Esophagus squamous epithelium (tissue), 5 donors: ENCODE data around the gene EIF4G1. TPM values are rescaled to one million over a fixed set of nuclear protein-coding genes. Genes with fewer than 3 reads are reported as not detected.
"Not testable (repeated sequence)": the region's sequence is repeated elsewhere in the genome, so short reads cannot be mapped to it uniquely, and the experiment has no call there.

Experiments used
- DNase-seq: peaks from one replicate; lab custom pipeline; 2025; lab: John Stamatoyannopoulos, UW
- H3K27ac ChIP-seq, 4 donors: fragments of 200-600 bp; sonication (generic); one replicate each; pipeline ENCODE4 v1.5.1; 2016 to 2019; ENCODE audit warnings: mild to moderate bottlenecking in 1 of 4
- H3K27me3 ChIP-seq, 4 donors: fragments of 200-600 bp; sonication (generic); 1 replicate in 3 of 4; 2 replicates in 1 of 4; pipeline versions ENCODE4 v1.5.1 to v1.6.0; 2017 to 2021; ENCODE audit warnings: antibody characterized with exemption in 1 of 4
- H3K36me3 ChIP-seq, 3 donors: fragments of 200-600 bp; sonication (generic); one replicate each; pipeline ENCODE4 v1.5.1; 2016 to 2019
- H3K4me1 ChIP-seq, 3 donors: fragments of 200-600 bp; sonication (generic); one replicate each; pipeline ENCODE4 v1.5.1; 2017 to 2019
- H3K4me3 ChIP-seq, 4 donors: fragments of 200-600 bp; sonication (generic); 1 replicate in 3 of 4; 2 replicates in 1 of 4; pipeline ENCODE4 v1.5.1; 2016 to 2019; ENCODE audit warnings: mild to moderate bottlenecking in 2 of 4, moderate library complexity in 1 of 4
- H3K9me3 ChIP-seq, 3 donors: fragments of 200-600 bp; sonication (generic); one replicate each; pipeline ENCODE4 v1.5.1; 2016 to 2019
- CTCF ChIP-seq, 6 experiments: fragments of 450-650 bp in 4 of 6; fragments of 200-600 bp in 2 of 6; sonication (generic) in 2 of 6; IDR thresholded peaks; one replicate each; pipeline ENCODE4 v1.5.1; 2016 to 2019; ENCODE audit warnings: antibody characterized with exemption in 6 of 6, mild to moderate bottlenecking in 4 of 6, moderate library complexity in 4 of 6
- POLR2A ChIP-seq, 4 donors: fragments of 450-650 bp; IDR thresholded peaks; one replicate each; pipeline ENCODE4 v1.6.1; 2017; ENCODE audit warnings: antibody characterized with exemption in 4 of 4, mild to moderate bottlenecking in 4 of 4, moderate library complexity in 3 of 4
- WGBS, 2 donors: methylation state at CpG; one replicate each; pipeline ENCODE4 v1.1.5; 2018; 5-methylcytosine and 5-hydroxymethylcytosine counted together
- intact Hi-C: fragments of 100-400 bp; cut with DNase I; formaldehyde crosslinking; loops from one replicate; pipeline ENCODE4 v1.15.0; 2022
- total RNA-seq, 4 donors: library from RNA; depleted of rRNA; stranded (reverse); fragments of >200 nt; gene quantifications; one replicate each; pipeline ENCODE4 v1.1.0, GENCODE V29; 2016
- donor health status: DM: yes; HTN: yes; CAD: no.

Gene EIF4G1
- total RNA-seq, 4 donors from 2014 or later, result 272 to 462 (median 352) TPM

DNA sequence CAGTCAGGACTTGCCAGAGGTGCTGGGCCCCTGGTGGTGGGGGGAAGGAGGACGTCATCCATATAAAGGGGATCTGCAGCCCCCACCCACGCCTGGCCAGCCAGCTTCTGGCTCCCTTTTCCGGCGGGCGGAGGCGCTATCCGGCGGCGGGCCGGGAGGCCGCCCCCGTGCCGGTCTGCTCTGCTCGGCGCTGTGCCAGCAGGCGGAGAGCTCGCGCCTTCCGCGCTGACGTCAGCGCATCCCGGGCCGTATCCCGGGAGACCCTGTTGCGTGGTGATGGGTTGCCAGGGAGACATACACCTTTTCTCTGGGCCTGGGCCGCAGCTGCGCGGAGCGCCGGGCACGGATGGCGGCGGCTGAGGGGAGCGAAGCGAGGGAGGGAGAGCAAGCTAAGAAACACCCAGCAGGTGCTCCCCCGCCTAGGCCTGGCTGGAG lies 24.1 kb downstream of the EIF4G1 start:
- H3K4me1 ChIP-seq, result peaks cover 44 to 97% (median 47%) of the 10 kb centered on the region in 3 donors
- WGBS, 2 donors, result no CpG with 5 or more reads among the region's 37 CpGs
- intact Hi-C loops, result no loop called here
- TF ChIP-seq CTCF (IDR thresholded peaks at IDR 0.05), result peak in 1 of 6 experiments; percentile 20
- no peak for TF ChIP-seq POLR2A (IDR thresholded peaks at IDR 0.05)
- DNase-seq, result no peak
- peaks cover 6 to 41% (median 18%) of the 10 kb centered on the region in 3 donors for H3K36me3 ChIP-seq
- no peaks in the 10 kb centered on the region for H3K27me3 ChIP-seq
- no peaks in the 10 kb centered on the region for H3K9me3 ChIP-seq
- peak overlapping the region in 3 of 4 donors; percentile 28 to 52 (median 31) for H3K4me3 ChIP-seq
- H3K27ac ChIP-seq, result peak overlapping the region; percentile 93 to 99 (median 98)

DNA sequence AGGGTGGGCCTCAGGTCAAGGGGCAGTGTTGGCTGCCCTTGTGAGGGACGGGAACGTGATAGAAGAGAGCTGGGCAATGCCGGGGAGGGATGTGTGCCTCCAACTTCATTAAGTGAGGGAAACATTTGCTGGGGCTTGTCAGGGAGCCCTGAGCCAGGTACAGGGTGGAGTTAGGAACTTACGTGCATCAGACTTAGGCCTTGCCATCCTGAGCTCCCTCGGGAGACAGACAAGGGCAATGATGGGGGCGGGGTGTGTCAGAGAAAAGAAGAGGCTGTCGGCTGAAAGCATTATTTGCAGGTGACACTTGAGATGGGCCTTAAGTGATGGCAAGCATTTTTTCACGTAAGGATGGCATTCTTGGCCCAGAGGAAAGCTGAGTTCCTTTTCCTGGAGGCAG lies 24.6 kb downstream of the EIF4G1 start:
- WGBS, 2 donors, result 27 to 34% methylated on average over 5 to 8 of the region's 8 CpGs
- Histone ChIP-seq H3K4me1 (peaks cover 44 to 97% (median 47%) of the 10 kb centered on the region in 3 donors), H3K27ac (peak overlapping the region; percentile 93 to 99 (median 98)), H3K36me3 (peaks cover 6 to 39% (median 13%) of the 10 kb centered on the region in 3 donors), H3K27me3 (no peaks in the 10 kb centered on the region), H3K4me3 (peak overlapping the region in 3 of 4 donors; percentile 28 to 52 (median 31)), H3K9me3 (no peaks in the 10 kb centered on the region)
- intact Hi-C loops, result no loop called here
- no peak for DNase-seq
- TF ChIP-seq CTCF (IDR thresholded peaks at IDR 0.05) (no peak), POLR2A (IDR thresholded peaks at IDR 0.05) (no peak)

GRCh38 chr3:184339451-184340135 lies 25.2 kb downstream of the EIF4G1 start:
- peak overlapping the region in 3 of 4 donors; percentile 96 to 99 (median 99) for H3K27ac ChIP-seq

DNA sequence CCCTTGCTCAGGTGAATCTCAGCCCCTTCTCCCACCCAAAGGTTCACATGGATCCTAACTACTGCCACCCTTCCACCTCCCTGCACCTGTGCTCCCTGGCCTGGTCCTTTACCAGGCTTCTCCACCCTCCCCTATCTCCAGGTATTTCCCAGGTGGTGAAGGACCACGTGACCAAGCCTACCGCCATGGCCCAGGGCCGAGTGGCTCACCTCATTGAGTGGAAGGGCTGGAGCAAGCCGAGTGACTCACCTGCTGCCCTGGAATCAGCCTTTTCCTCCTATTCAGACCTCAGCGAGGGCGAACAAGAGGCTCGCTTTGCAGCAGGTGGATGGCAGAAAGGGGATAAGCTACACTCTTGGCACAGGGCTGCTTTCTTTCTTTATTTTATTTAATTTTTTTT lies 27.5 kb downstream of the EIF4G1 start:
- Histone ChIP-seq H3K27me3 (no peaks in the 10 kb centered on the region), H3K4me3 (no peak overlapping the region), H3K27ac (peak overlapping the region in 1 of 4 donors; percentile 27), H3K4me1 (peaks cover 41 to 92% (median 49%) of the 10 kb centered on the region in 3 donors), H3K9me3 (no peaks in the 10 kb centered on the region), H3K36me3 (peaks cover 4 to 46% (median 5%) of the 10 kb centered on the region in 3 donors)
- intact Hi-C loops, result no loop called here
- TF ChIP-seq POLR2A (IDR thresholded peaks at IDR 0.05) (no peak), CTCF (IDR thresholded peaks at IDR 0.05) (no peak)
- 50 to 61% methylated on average over 6 to 7 of the region's 7 CpGs for WGBS, 2 donors
- DNase-seq, result no peak

More at GRCh38 chr3:184339451-184340135, 25.2 kb downstream of the EIF4G1 start:
- peak overlapping the region in 1 of 4 donors; percentile 28 for H3K4me3 ChIP-seq
- peaks cover 44 to 97% (median 47%) of the 10 kb centered on the region in 3 donors for H3K4me1 ChIP-seq
- H3K27me3 ChIP-seq, intact Hi-C loops, DNase-seq, H3K9me3 ChIP-seq: not testable (repeated sequence)
- H3K36me3 ChIP-seq, result peaks cover 10 to 39% (median 11%) of the 10 kb centered on the region in 3 donors
- WGBS, 2 donors, result 36 to 58% methylated on average over 13 to 16 of the region's 19 CpGs

DNA sequence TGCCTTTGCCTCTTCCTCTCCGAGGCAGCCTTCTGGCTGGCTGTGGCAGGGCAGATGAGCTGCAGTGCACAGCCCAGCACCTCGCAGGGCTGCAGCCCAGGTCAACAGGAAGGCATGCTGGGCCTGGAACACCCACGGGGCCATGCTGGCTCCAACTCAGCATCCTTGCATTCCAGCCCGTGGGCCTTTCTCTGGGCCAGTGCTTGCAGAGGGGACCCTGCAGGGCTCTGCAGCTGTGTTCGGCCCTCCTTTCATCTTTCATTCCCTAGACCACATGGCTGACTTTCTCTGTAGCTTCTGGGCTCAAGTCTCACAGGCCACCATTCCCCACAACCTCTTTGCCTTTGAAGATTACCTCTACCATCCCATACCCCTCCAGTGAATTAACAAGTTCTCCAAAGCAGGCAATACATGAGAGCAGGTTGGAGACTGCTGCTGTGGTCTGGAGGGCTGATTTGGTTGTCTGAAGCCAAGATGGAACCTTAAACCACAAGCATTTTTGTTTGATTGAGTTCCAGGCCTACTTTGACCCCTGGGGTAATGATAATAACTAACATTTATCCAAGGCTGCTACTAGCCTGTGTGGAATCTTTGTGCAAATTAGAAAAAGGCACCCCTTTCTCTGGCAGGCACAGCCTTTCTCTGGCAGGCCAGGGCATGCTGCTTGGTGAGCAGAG lies 28.9 kb downstream of the EIF4G1 start:
- intact Hi-C loops, result no loop called here
- no peak overlapping the region for H3K27ac ChIP-seq
- H3K27me3 ChIP-seq, result no peaks in the 10 kb centered on the region
- peaks cover 27 to 84% (median 34%) of the 10 kb centered on the region in 3 donors for H3K4me1 ChIP-seq
- no peak for TF ChIP-seq CTCF (IDR thresholded peaks at IDR 0.05)
- no peak for TF ChIP-seq POLR2A (IDR thresholded peaks at IDR 0.05)
- H3K9me3 ChIP-seq, result no peaks in the 10 kb centered on the region
- WGBS, 2 donors, result 39 to 67% methylated on average over 4 to 5 of the region's 5 CpGs
- no peak overlapping the region for H3K4me3 ChIP-seq
- DNase-seq, result no peak
- peaks cover 4 to 51% (median 5%) of the 10 kb centered on the region in 3 donors for H3K36me3 ChIP-seq
